ENCODE measurements around the gene SDF4. TPM values are rescaled to one million over a fixed set of nuclear protein-coding genes. Genes with fewer than 3 reads are reported as not detected.

Gene SDF4
- total and polyA plus RNA-seq, 2 donors (not counting 1 experiment from before 2014, with no cell fraction given), result 100 to 143 TPM

GRCh38 chr1:1245817-1246576, 14.2 kb upstream of the SDF4 start:
- TF ChIP-seq CTCF (IDR thresholded peaks at IDR 0.05), result no peak
- no peak for TF ChIP-seq EZH2 (IDR thresholded peaks at IDR 0.05; ENCODE audit: borderline replicate concordance, insufficient read depth, low read depth, low read length, poor library complexity, severe bottlenecking)
- intact Hi-C loops (cut with micrococcal nuclease), result no loop called here
- H3K4me3 Mint-ChIP-seq, result no peak overlapping the region

DNA sequence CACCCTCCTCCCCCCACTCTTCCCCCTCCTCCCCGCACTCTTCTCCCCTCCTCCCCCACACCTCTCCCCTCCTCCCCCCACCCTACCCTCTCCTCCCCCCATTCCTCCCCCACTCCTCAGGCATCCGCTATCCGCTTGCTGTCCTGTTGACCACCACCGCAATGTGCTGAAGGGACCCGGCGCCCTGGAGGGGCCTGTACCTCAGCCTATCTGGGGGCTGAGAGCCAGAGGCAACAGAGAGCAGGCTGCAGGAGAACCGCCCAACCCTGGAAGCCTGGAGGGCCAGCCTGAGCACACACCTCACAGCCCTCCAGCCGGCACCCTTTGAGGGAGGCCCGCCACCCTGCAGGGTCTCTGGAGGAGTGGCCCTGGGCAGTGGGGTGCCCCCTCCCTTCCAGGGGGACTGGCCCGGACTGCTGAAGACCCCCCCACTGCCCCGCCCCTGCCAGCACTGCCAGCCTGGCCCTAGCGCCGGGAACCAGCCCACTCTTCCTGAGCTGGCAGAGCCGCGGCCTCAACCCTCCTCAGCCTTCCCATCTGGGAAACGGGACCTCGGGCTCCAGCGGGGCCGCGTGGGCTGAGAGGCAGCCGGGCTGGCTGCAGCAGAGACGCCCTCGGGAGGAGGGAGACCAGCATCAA, 13.5 kb upstream of the SDF4 start:
- WGBS (ENCODE audit: insufficient coverage), result 84% methylated on average over 20 of the region's 23 CpGs
- Histone ChIP-seq H3K9ac (ENCODE audit: low read length) (no peak overlapping the region), H2AFZ (ENCODE audit: insufficient read depth, low read depth, low read length, poor library complexity, severe bottlenecking) (no peak overlapping the region), H3K79me2 (ENCODE audit: control insufficient read depth, insufficient read depth, low read length) (peaks cover 3% of the 10 kb centered on the region), H3K36me3 (replicated peaks in 1 of 2; ENCODE audit: control extremely low read depth in 1 of 2, control insufficient read depth in 1 of 2, extremely low read depth in 1 of 2, insufficient read depth in 2 of 2, low read length in 1 of 2) (no peaks in the 10 kb centered on the region), H4K20me1 (ENCODE audit: control insufficient read depth, insufficient read depth, low read length, poor library complexity, severe bottlenecking) (peaks cover 11% of the 10 kb centered on the region), H3K4me1 (ENCODE audit: control insufficient read depth in 2 of 2, insufficient read depth in 2 of 2, low read length in 2 of 2) (peaks cover 18% of the 10 kb centered on the region in 2 donors), H3K4me2 (replicated peaks; ENCODE audit: low read depth, low read length, poor library complexity, severe bottlenecking) (no peak overlapping the region), H3K9me3 (ENCODE audit: control extremely low read depth in 1 of 3, control insufficient read depth in 2 of 3, insufficient read depth in 1 of 3, low read length in 2 of 3) (peaks cover 0 to 10% (median 0%) of the 10 kb centered on the region in 3 donors), H3K4me3 (ENCODE audit: control extremely low read depth in 1 of 5, extremely low read depth in 1 of 5, insufficient read depth in 1 of 5, low read depth in 2 of 5, low read length in 4 of 5) (no peak overlapping the region), H3K27me3 (replicated peaks in 1 of 4; ENCODE audit: control extremely low read depth in 1 of 4, control insufficient read depth in 3 of 4, insufficient read depth in 4 of 4, low read length in 3 of 4) (peaks cover 0 to 36% (median 11%) of the 10 kb centered on the region in 4 experiments), H3K27ac (ENCODE audit: low read length in 2 of 2) (no peak overlapping the region)
- no peaks in the 10 kb centered on the region for H3K9me3 Mint-ChIP-seq (ENCODE audit: insufficient read depth)
- peaks cover 9% of the 10 kb centered on the region for H3K4me1 Mint-ChIP-seq
- intact Hi-C loops (cut with micrococcal nuclease), result no loop called here
- ATAC-seq (ENCODE audit: low read depth) (no peak), DNase-seq (no peak)
- TF ChIP-seq CTCF (IDR thresholded peaks at IDR 0.05) (no peak), EZH2 (IDR thresholded peaks at IDR 0.05; ENCODE audit: borderline replicate concordance, insufficient read depth, low read depth, low read length, poor library complexity, severe bottlenecking) (no peak)
- CTCF ChIA-PET, result interaction anchor here (1.1 kb wide), 1 partner anchor 123 kb away, joined by 4 read pairs; no protein-coding TSS in a partner anchor
- H3K4me3 Mint-ChIP-seq, result no peak overlapping the region
- no peak overlapping the region for H3K27ac Mint-ChIP-seq
- POLR2A ChIA-PET, result no interaction called here
- H3K27me3 Mint-ChIP-seq, result no peaks in the 10 kb centered on the region

More at GRCh38 chr1:1245817-1246576, 14.2 kb upstream of the SDF4 start:
- Histone ChIP-seq H3K27ac (ENCODE audit: low read length in 2 of 2) (no peak overlapping the region), H3K27me3 (replicated peaks in 1 of 4; ENCODE audit: control extremely low read depth in 1 of 4, control insufficient read depth in 3 of 4, insufficient read depth in 4 of 4, low read length in 3 of 4) (peaks cover 0 to 36% (median 11%) of the 10 kb centered on the region in 4 experiments), H2AFZ (ENCODE audit: insufficient read depth, low read depth, low read length, poor library complexity, severe bottlenecking) (peak overlapping the region; percentile 16), H3K79me2 (ENCODE audit: control insufficient read depth, insufficient read depth, low read length) (peaks cover 3% of the 10 kb centered on the region), H3K4me1 (ENCODE audit: control insufficient read depth in 2 of 2, insufficient read depth in 2 of 2, low read length in 2 of 2) (peaks cover 24 to 25% of the 10 kb centered on the region in 2 donors), H3K4me2 (replicated peaks; ENCODE audit: low read depth, low read length, poor library complexity, severe bottlenecking) (peak overlapping the region; percentile 56), H3K36me3 (replicated peaks in 1 of 2; ENCODE audit: control extremely low read depth in 1 of 2, control insufficient read depth in 1 of 2, extremely low read depth in 1 of 2, insufficient read depth in 2 of 2, low read length in 1 of 2) (no peaks in the 10 kb centered on the region), H3K4me3 (ENCODE audit: control extremely low read depth in 1 of 5, extremely low read depth in 1 of 5, insufficient read depth in 1 of 5, low read depth in 2 of 5, low read length in 4 of 5) (no peak overlapping the region), H3K9ac (ENCODE audit: low read length) (no peak overlapping the region), H4K20me1 (ENCODE audit: control insufficient read depth, insufficient read depth, low read length, poor library complexity, severe bottlenecking) (peaks cover 11% of the 10 kb centered on the region), H3K9me3 (ENCODE audit: control extremely low read depth in 1 of 3, control insufficient read depth in 2 of 3, insufficient read depth in 1 of 3, low read length in 2 of 3) (peaks cover 0 to 10% (median 0%) of the 10 kb centered on the region in 3 donors)
- no peaks in the 10 kb centered on the region for H3K9me3 Mint-ChIP-seq (ENCODE audit: insufficient read depth)
- 22% methylated on average over 35 of the region's 45 CpGs for WGBS (ENCODE audit: insufficient coverage)
- CTCF ChIA-PET, result interaction anchor here (1.1 kb wide), 1 partner anchor 124 kb away, joined by 4 read pairs; no protein-coding TSS in a partner anchor
- H3K4me1 Mint-ChIP-seq, result peaks cover 15% of the 10 kb centered on the region
- no peak for DNase-seq
- H3K27ac Mint-ChIP-seq, result no peak overlapping the region
- POLR2A ChIA-PET, result no interaction called here
- no peak for ATAC-seq (ENCODE audit: low read depth)
- H3K27me3 Mint-ChIP-seq, result no peaks in the 10 kb centered on the region

Measured in B cell (primary cell).